H1 (cell line): Measurements from ENCODE around the gene KARS1. TPM values are rescaled to one million over a fixed set of nuclear protein-coding genes. Genes with fewer than 3 reads are reported as not detected.

Experiments
- CTCF ChIA-PET: fragments of 300-600 bp; sonication (Branson Sonifier 250); formaldehyde crosslinking; loops from one replicate; lab custom pipeline; 2021; ENCODE audit not compliant: partially characterized antibody; lab: Charles Lee
- POLR2A ChIA-PET: fragments of 300-600 bp; sonication (Branson Sonifier 250); formaldehyde crosslinking; loops from one replicate; lab custom pipeline; 2021; ENCODE audit warnings: inconsistent platforms; ENCODE audit not compliant: partially characterized antibody; lab: Charles Lee
- DNase-seq, 2 experiments: peaks; one replicate each; pipeline versions ENCODE4 v3.0.0 to v3.0.0-alpha.2; 2010 to 2022; ENCODE audit warnings: low spot score in 2 of 2, low read depth in 1 of 2, mixed read lengths in 1 of 2
- FAIRE-seq: peaks from 2 replicates; lab custom pipeline; 2011; peaks lifted over from hg19 to GRCh38; lab: Jason Lieb, UNC
- H2AFZ ChIP-seq: 2 replicates; pipeline ENCODE4 v1.8.1; 2012; ENCODE audit warnings: low read length, inconsistent platforms
- H2AK5ac ChIP-seq: 2 replicates; pipeline ENCODE4 v1.6.1; 2013; ENCODE audit warnings: low read depth, low read length
- H2BK120ac ChIP-seq: replicated peaks from 2 replicates; pipeline ENCODE3; 2013; ENCODE audit warnings: low read depth, low read length, inconsistent platforms
- H2BK12ac ChIP-seq: 2 replicates; pipeline ENCODE4 v1.6.1; 2013; ENCODE audit warnings: low read depth, low read length
- H2BK15ac ChIP-seq: 2 replicates; pipeline ENCODE4 v1.6.1; 2013; ENCODE audit warnings: low read length
- H2BK20ac ChIP-seq: 2 replicates; pipeline ENCODE4 v1.6.1; 2013; ENCODE audit warnings: low read length
- H2BK5ac ChIP-seq: 2 replicates; pipeline ENCODE4 v1.6.1; 2013; ENCODE audit warnings: low read depth, low read length
- H3K14ac ChIP-seq: 2 replicates; pipeline ENCODE4 v1.6.1; 2013; ENCODE audit warnings: inconsistent platforms; ENCODE audit not compliant: insufficient read length
- H3K18ac ChIP-seq: 2 replicates; pipeline ENCODE4 v1.6.1; 2013; ENCODE audit warnings: low read length; ENCODE audit errors: extremely low read depth
- H3K23ac ChIP-seq: 2 replicates; pipeline ENCODE4 v1.6.1; 2013; ENCODE audit warnings: inconsistent platforms; ENCODE audit not compliant: insufficient read length
- H3K23me2 ChIP-seq: 2 replicates; pipeline ENCODE4 v1.6.1; 2013; ENCODE audit warnings: low read depth, low read length
- H3K27ac ChIP-seq: 2 replicates; pipeline ENCODE4 v1.6.1; 2011; ENCODE audit warnings: low read depth, low read length, inconsistent platforms
- H3K27me3 ChIP-seq, 4 experiments: replicated peaks in 1 of 4; 1 replicate in 1 of 4; 2 replicates in 3 of 4; pipeline versions ENCODE4 v1.6.1 to v1.8.1; 2011 to 2013; ENCODE audit warnings: low read length in 3 of 4, mild to moderate bottlenecking in 3 of 4, inconsistent platforms in 2 of 4, mixed read lengths in 2 of 4, moderate library complexity in 1 of 4; ENCODE audit not compliant: control insufficient read depth in 3 of 4, insufficient read depth in 3 of 4; ENCODE audit errors: extremely low read depth in 1 of 4
- H3K36me3 ChIP-seq, 4 experiments: 2 replicates each; pipeline versions ENCODE4 v1.6.1 to v1.8.1; 2011 to 2013; ENCODE audit warnings: mild to moderate bottlenecking in 4 of 4, low read length in 3 of 4, moderate library complexity in 2 of 4, control low read depth in 1 of 4, inconsistent platforms in 1 of 4; ENCODE audit not compliant: insufficient read depth in 4 of 4, control insufficient read depth in 2 of 4
- H3K4ac ChIP-seq: replicated peaks from 2 replicates; pipeline ENCODE3; 2013; ENCODE audit warnings: low read length, low read depth, mixed read lengths, inconsistent platforms; ENCODE audit not compliant: insufficient read length
- H3K4me1 ChIP-seq, 4 experiments: replicated peaks in 1 of 4; 1 replicate in 1 of 4; 2 replicates in 3 of 4; pipeline versions ENCODE4 v1.6.1 to v1.8.1; 2011 to 2013; ENCODE audit warnings: low read length in 3 of 4, inconsistent platforms in 2 of 4, mixed read lengths in 1 of 4; ENCODE audit not compliant: insufficient read depth in 4 of 4, control insufficient read depth in 3 of 4
- H3K4me2 ChIP-seq, 2 experiments: 2 replicates each; pipeline versions ENCODE4 v1.6.1 to v1.8.1; 2011 to 2013; ENCODE audit warnings: low read depth in 2 of 2, low read length in 2 of 2, control low read depth in 1 of 2, inconsistent platforms in 1 of 2, mild to moderate bottlenecking in 1 of 2; ENCODE audit not compliant: insufficient read depth in 1 of 2
- H3K4me3 ChIP-seq, 4 experiments: fragments of 200-600, 300-600 bp in 1 of 4; sonication (generic), shearing (Covaris generic), sonication (Bioruptor Twin) in 1 of 4; 2 replicates each; pipeline versions ENCODE4 v1.5.1 to v1.8.1; 2011 to 2016; ENCODE audit warnings: low read length in 4 of 4, low read depth in 3 of 4, control low read depth in 2 of 4, inconsistent platforms in 2 of 4, mild to moderate bottlenecking in 2 of 4, mixed read lengths in 1 of 4, moderate library complexity in 1 of 4; ENCODE audit not compliant: insufficient read depth in 2 of 4; ENCODE audit errors: extremely low read depth in 1 of 4
- H3K56ac ChIP-seq: replicated peaks from 2 replicates; pipeline ENCODE3; 2013; ENCODE audit warnings: low read depth, mild to moderate bottlenecking, mixed read lengths, low read length, inconsistent platforms; ENCODE audit not compliant: insufficient read length
- H3K79me1 ChIP-seq: 2 replicates; pipeline ENCODE4 v1.6.1; 2013; ENCODE audit warnings: low read depth, low read length, control low read depth
- H3K79me2 ChIP-seq, 2 experiments: 2 replicates each; pipeline versions ENCODE4 v1.6.1 to v1.8.1; 2012 to 2013; ENCODE audit warnings: low read length in 2 of 2, mild to moderate bottlenecking in 2 of 2, inconsistent platforms in 1 of 2; ENCODE audit not compliant: insufficient read depth in 2 of 2, control insufficient read depth in 1 of 2
- H3K9ac ChIP-seq, 4 experiments: replicated peaks in 1 of 4; 1 replicate in 1 of 4; 2 replicates in 3 of 4; pipeline versions ENCODE4 v1.6.1 to v1.8.1; 2011 to 2013; ENCODE audit warnings: low read depth in 3 of 4, low read length in 3 of 4, control low read depth in 2 of 4, mild to moderate bottlenecking in 2 of 4, moderate library complexity in 2 of 4, inconsistent platforms in 1 of 4; ENCODE audit errors: extremely low read depth in 1 of 4
- H3K9me3 ChIP-seq, 2 experiments: 2 replicates each; pipeline versions ENCODE4 v1.6.1 to v1.8.1; 2012 to 2013; ENCODE audit warnings: mild to moderate bottlenecking in 2 of 2, moderate library complexity in 2 of 2, control low read depth in 1 of 2, inconsistent platforms in 1 of 2, low read depth in 1 of 2, low read length in 1 of 2, mixed read lengths in 1 of 2; ENCODE audit not compliant: insufficient read depth in 2 of 2
- H4K20me1 ChIP-seq, 2 experiments: replicated peaks in 1 of 2; 2 replicates each; pipeline versions ENCODE3 to v1.8.1; 2011 to 2013; ENCODE audit warnings: inconsistent platforms in 2 of 2, low read length in 2 of 2, mild to moderate bottlenecking in 1 of 2; ENCODE audit not compliant: insufficient read depth in 2 of 2, control insufficient read depth in 1 of 2
- H4K5ac ChIP-seq: 2 replicates; pipeline ENCODE4 v1.6.1; 2013; ENCODE audit warnings: low read length, low read depth, mixed read lengths, inconsistent platforms; ENCODE audit not compliant: insufficient read length
- H4K8ac ChIP-seq: 2 replicates; pipeline ENCODE4 v1.8.0; 2013; ENCODE audit warnings: mild to moderate bottlenecking, moderate library complexity, low read length, inconsistent platforms; ENCODE audit not compliant: insufficient read depth; ENCODE audit errors: extremely low read depth
- H4K91ac ChIP-seq: replicated peaks from 2 replicates; pipeline ENCODE3; 2013; ENCODE audit warnings: low read length, mixed read lengths, inconsistent platforms; ENCODE audit not compliant: insufficient read length
- WGBS, 2 experiments: shearing (Covaris generic) in 1 of 2; methylation state at CpG; one replicate each; pipeline versions ENCODE4 v1.1.6 to v1.1.7; 2013 to 2015; ENCODE audit warnings: low lambda C conversion rate in 2 of 2, mixed read lengths in 2 of 2, inconsistent platforms in 1 of 2, low coverage in 1 of 2, missing lambda C conversion rate in 1 of 2; ENCODE audit not compliant: insufficient replicate concordance in 2 of 2, insufficient coverage in 1 of 2, insufficient read length in 1 of 2; ENCODE audit errors: extremely low coverage in 1 of 2, missing lambda C conversion rate in 1 of 2; 5-methylcytosine and 5-hydroxymethylcytosine counted together
- polyA plus RNA-seq, 7 experiments: library from polyadenylated mRNA; depleted of rRNA in 3 of 7; stranded (reverse) in 5 of 7; unstranded in 2 of 7; fragments of >200 nt in 5 of 7; fragments of 200-250 nt in 2 of 7; gene quantifications; 1 replicate in 5 of 7; 2 replicates in 1 of 7; 4 replicates in 1 of 7; pipeline versions ENCODE4 v1.2.1 to v1.2.3, GENCODE V29; 2011 to 2013; ENCODE audit warnings: missing spikeins in 2 of 7, mixed read lengths in 2 of 7
- total RNA-seq: library from RNA; stranded (reverse); fragmentation: NEBNext Ultra II Directional; extraction: Animal tissue kit (Norgen Biotek cat#: 25700); gene quantifications from 2 replicates; pipeline ENCODE4 v1.2.1, GENCODE V29; 2021

The KARS1 gene
- total and polyA plus RNA-seq, 2 of the 8 experiments (the other 6 are each of a cell fraction or from before 2014, with no cell fraction given): 97.5 to 221 TPM

DNA sequence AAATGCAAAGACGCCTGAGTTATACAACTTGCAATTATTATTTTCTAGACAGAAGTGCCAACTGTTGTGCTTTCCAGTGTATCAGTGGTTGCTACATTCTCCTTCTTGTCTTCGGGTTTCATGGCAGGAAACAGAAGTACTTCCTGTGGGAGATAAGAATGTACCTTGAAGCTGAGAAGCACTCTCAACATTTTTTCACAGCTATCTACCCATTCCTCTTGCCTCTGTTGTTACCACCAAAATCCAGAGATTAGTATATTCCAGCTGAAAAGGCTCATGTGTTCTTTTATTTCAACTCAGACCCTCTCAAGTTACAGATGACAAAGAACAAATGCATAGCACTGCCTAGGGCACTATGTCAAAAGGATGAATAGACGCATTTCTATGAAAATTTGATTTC lies 19.6 kb downstream of the KARS1 start:
- no peak for FAIRE-seq

More for the DNA sequence above, 19.6 kb downstream of the KARS1 start:
- Histone ChIP-seq H3K27me3 (no peaks in the 10 kb centered on the region), H4K8ac (no peak overlapping the region), H3K79me1 (no peaks in the 10 kb centered on the region), H3K23ac (no peak overlapping the region), H2BK120ac (no peak overlapping the region), H3K18ac (no peak overlapping the region), H3K4ac (no peak overlapping the region), H2BK15ac (no peak overlapping the region), H3K4me1 (no peaks in the 10 kb centered on the region), H2BK12ac (no peak overlapping the region), H3K79me2 (no peaks in the 10 kb centered on the region), H3K9me3 (no peaks in the 10 kb centered on the region), H4K91ac (no peak overlapping the region), H2BK5ac (no peak overlapping the region), H2AK5ac (no peak overlapping the region), H4K20me1 (peaks cover 0 to 5% of the 10 kb centered on the region in 2 experiments), H3K4me2 (no peak overlapping the region), H3K56ac (no peak overlapping the region), H3K27ac (no peak overlapping the region), H3K36me3 (peaks cover 41 to 71% (median 60%) of the 10 kb centered on the region in 4 experiments), H3K23me2 (peaks cover 1% of the 10 kb centered on the region; the same call in 1 of the 2 replicates), H4K5ac (no peak overlapping the region), H3K14ac (no peak overlapping the region), H2AFZ (no peak overlapping the region), H3K9ac (no peak overlapping the region), H2BK20ac (no peak overlapping the region), H3K4me3 (no peak overlapping the region)
- 93% methylated on average over 3 of the region's 3 CpGs; no CpG with 5 or more reads in 1 of the 2 experiments for WGBS, 2 experiments
- ChIA-PET POLR2A (interaction anchor here (2.1 kb wide), 1 partner anchor 93 kb away, joined by 4 read pairs; the partner anchor contains the start of gene CHST5), CTCF (no interaction called here)
- DNase-seq: no peak
